SK-N-SH (cell line): ENCODE results near the gene ZNF804B. TPM values are rescaled to one million over a fixed set of nuclear protein-coding genes. Genes with fewer than 3 reads are reported as not detected.

Source experiments
- CTCF ChIA-PET: fragments of 300-600, 350-600 bp; formaldehyde crosslinking; extraction: SDS; loops from one replicate; lab custom pipeline; 2021; lab: Yijun Ruan, JAX
- POLR2A ChIA-PET: fragments of 350-600 bp; sonication (Branson Sonifier 250); formaldehyde crosslinking; extraction: SDS; loops from one replicate; lab custom pipeline; 2020; ENCODE audit warnings: antibody characterized with exemption, inconsistent platforms; lab: Yijun Ruan, JAX
- DNase-seq: peaks from one replicate; pipeline ENCODE4 v3.0.0; 2012
- H2AFZ ChIP-seq: fragments of 200-600 bp; sonication (generic); 2 replicates; pipeline ENCODE4 v1.8.1; 2016; ENCODE audit warnings: antibody characterized with exemption, mild to moderate bottlenecking, low read depth
- H3F3A ChIP-seq: fragments of 200-600 bp; sonication (generic); replicated peaks from 2 replicates; pipeline ENCODE3; 2016; ENCODE audit warnings: antibody characterized with exemption, mild to moderate bottlenecking; ENCODE audit not compliant: insufficient read depth
- H3K27ac ChIP-seq, 2 experiments: fragments of 200-500 bp in 1 of 2; fragments of 200-600 bp in 1 of 2; sonication (Bioruptor generic) in 1 of 2; sonication (generic), shearing (Covaris generic) in 1 of 2; 2 replicates each; pipeline versions ENCODE4 v1.5.1 to v1.6.1; 2014 to 2016; ENCODE audit warnings: low read depth in 2 of 2, inconsistent platforms in 1 of 2, low read length in 1 of 2, mild to moderate bottlenecking in 1 of 2, mixed read lengths in 1 of 2
- H3K27me3 ChIP-seq: fragments of 200-600 bp; sonication (generic), shearing (Covaris generic); 2 replicates; pipeline ENCODE4 v1.6.1; 2016; ENCODE audit warnings: mixed run types; ENCODE audit not compliant: insufficient read depth
- H3K36me3 ChIP-seq, 2 experiments: fragments of 200-500 bp in 1 of 2; fragments of 200-600 bp in 1 of 2; sonication (Bioruptor generic) in 1 of 2; sonication (generic) in 1 of 2; replicated peaks in 1 of 2; 2 replicates each; pipeline versions ENCODE3 to v1.5.1; 2014 to 2016; ENCODE audit warnings: low read length in 1 of 2, mild to moderate bottlenecking in 1 of 2; ENCODE audit not compliant: insufficient read depth in 2 of 2, control insufficient read depth in 1 of 2
- H3K4me1 ChIP-seq, 2 experiments: fragments of 200-500 bp in 1 of 2; fragments of 200-600 bp in 1 of 2; sonication (Bioruptor generic) in 1 of 2; sonication (generic), shearing (Covaris generic) in 1 of 2; 2 replicates each; pipeline versions ENCODE4 v1.5.1 to v1.6.1; 2014 to 2016; ENCODE audit warnings: low read depth in 1 of 2, low read length in 1 of 2, mixed run types in 1 of 2; ENCODE audit not compliant: insufficient read depth in 2 of 2, control insufficient read depth in 1 of 2
- H3K4me2 ChIP-seq: fragments of 200-600 bp; sonication (generic), shearing (Covaris generic); 2 replicates; pipeline ENCODE4 v1.6.1; 2017; ENCODE audit warnings: mixed run types
- H3K4me3 ChIP-seq, 2 experiments: fragments of 200-500 bp in 1 of 2; fragments of 200-600 bp in 1 of 2; sonication (Bioruptor generic) in 1 of 2; sonication (generic), shearing (Covaris generic) in 1 of 2; 2 replicates each; pipeline versions ENCODE4 v1.5.1 to v1.8.1; 2014 to 2016; ENCODE audit warnings: low read depth in 2 of 2, inconsistent platforms in 1 of 2, low read length in 1 of 2, mild to moderate bottlenecking in 1 of 2, mixed read lengths in 1 of 2, moderate library complexity in 1 of 2
- H3K79me2 ChIP-seq: fragments of 200-600 bp; sonication (generic); 2 replicates; pipeline ENCODE4 v1.8.1; 2017; ENCODE audit warnings: mild to moderate bottlenecking; ENCODE audit not compliant: insufficient read depth
- H3K9ac ChIP-seq: fragments of 200-600 bp; sonication (generic); 2 replicates; pipeline ENCODE4 v1.6.1; 2017; ENCODE audit warnings: mixed run types
- H3K9me2 ChIP-seq: fragments of 200-600 bp; sonication (generic); 2 replicates; pipeline ENCODE4 v1.6.1; 2017; ENCODE audit warnings: mixed run types
- H3K9me3 ChIP-seq: fragments of 200-600 bp; sonication (generic); 2 replicates; pipeline ENCODE4 v1.6.1; 2017; ENCODE audit warnings: mixed run types, mild to moderate bottlenecking, moderate library complexity
- H4K20me1 ChIP-seq: fragments of 200-600 bp; sonication (generic); 2 replicates; pipeline ENCODE4 v1.6.1; 2017; ENCODE audit warnings: mild to moderate bottlenecking, mixed run types; ENCODE audit not compliant: insufficient read depth
- CHD2 ChIP-seq: fragments of 150-350 bp; IDR thresholded peaks from 2 replicates; pipeline ENCODE4 v1.6.1; 2018; ENCODE audit warnings: low read length; ENCODE audit not compliant: partially characterized antibody
- FOSL2 ChIP-seq: IDR thresholded peaks from 2 replicates; pipeline ENCODE4 v1.4.0; 2012; ENCODE audit warnings: low read depth, mild to moderate bottlenecking, moderate library complexity, borderline replicate concordance
- FOXM1 ChIP-seq: IDR thresholded peaks from 2 replicates; pipeline ENCODE4 v1.4.0; 2012; ENCODE audit warnings: low read depth, mild to moderate bottlenecking
- GATA2 ChIP-seq: sonication (generic); formaldehyde crosslinking; IDR thresholded peaks from 2 replicates; pipeline ENCODE4 v1.5.0; 2020; ENCODE audit warnings: mild to moderate bottlenecking, missing genetic modification reagents
- JUND ChIP-seq: IDR thresholded peaks from 2 replicates; pipeline ENCODE4 v1.4.0; 2012
- MEF2A ChIP-seq: IDR thresholded peaks from 2 replicates; pipeline ENCODE4 v1.4.0; 2012; ENCODE audit warnings: low read depth, borderline replicate concordance
- SIN3A ChIP-seq: IDR thresholded peaks from 2 replicates; pipeline ENCODE4 v1.6.1; 2012; ENCODE audit warnings: low read depth, mild to moderate bottlenecking, low read length, moderate library complexity, borderline replicate concordance
- TCF12 ChIP-seq: IDR thresholded peaks from 2 replicates; pipeline ENCODE4 v1.4.0; 2012
- TEAD4 ChIP-seq: IDR thresholded peaks from 2 replicates; pipeline ENCODE4 v1.4.0; 2012; ENCODE audit warnings: mild to moderate bottlenecking, borderline replicate concordance; ENCODE audit not compliant: insufficient read depth
- polyA plus RNA-seq, 3 experiments: library from polyadenylated mRNA; depleted of rRNA; stranded (reverse); fragments of >200 nt; gene quantifications; 2 replicates each; pipeline ENCODE4 v1.2.3, GENCODE V29; 2012
- TF ChIP-seq, protein P1 (sequence below): fragments of 200-600 bp; sonication (generic); IDR thresholded peaks from 2 replicates; pipeline ENCODE4 v1.6.1; 2017; ENCODE audit warnings: antibody characterized with exemption, mild to moderate bottlenecking, moderate library complexity
- TF ChIP-seq, protein P2 (sequence below): IDR thresholded peaks from 2 replicates; pipeline ENCODE4 v1.4.0; 2012; ENCODE audit warnings: low read depth, borderline replicate concordance
- TF ChIP-seq, protein P3 (sequence below): IDR thresholded peaks from 2 replicates; pipeline ENCODE4 v1.4.0; 2012; ENCODE audit warnings: low read depth

ZNF804B gene
- polyA plus RNA-seq, 1 of the 3 experiments (the other 2 are of a cell fraction), result not detected

DNA sequence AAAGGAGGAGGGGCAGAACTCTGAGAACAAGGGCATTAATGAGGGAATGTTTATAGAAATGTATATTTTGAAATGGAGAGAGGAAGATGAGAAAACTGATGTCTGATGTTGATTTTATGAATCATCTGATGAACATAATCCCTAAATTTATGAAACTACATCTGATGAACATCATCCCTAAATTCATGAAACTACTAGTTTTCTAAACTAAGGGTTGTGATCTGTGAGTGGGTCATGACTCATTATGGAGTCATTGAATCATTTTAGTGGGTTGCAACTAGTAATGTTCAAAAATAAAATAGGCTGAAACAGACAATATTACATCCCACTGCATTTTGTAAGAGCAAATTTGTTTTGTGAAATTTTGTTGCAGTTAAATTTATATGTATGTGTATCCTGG, 478.7 kb downstream of the ZNF804B start:
- Histone ChIP-seq H3K4me3 (no peak overlapping the region), H3K36me3 (no peaks in the 10 kb centered on the region), H3K27me3 (no peaks in the 10 kb centered on the region), H3K4me1 (no peaks in the 10 kb centered on the region), H3K27ac (peak overlapping the region in 1 of 2 experiments; percentile 28; a peak in 1 of 4 replicates), H2AFZ (no peak overlapping the region), H4K20me1 (no peaks in the 10 kb centered on the region), H3F3A (no peaks in the 10 kb centered on the region), H3K79me2 (no peaks in the 10 kb centered on the region), H3K4me2 (no peak overlapping the region), H3K9me3 (no peaks in the 10 kb centered on the region), H3K9me2 (no peaks in the 10 kb centered on the region; the same call in 1 of the 2 replicates), H3K9ac (no peak overlapping the region)
- POLR2A ChIA-PET, result no interaction called here
- DNase-seq, result no peak
- TF ChIP-seq, protein P1, sequence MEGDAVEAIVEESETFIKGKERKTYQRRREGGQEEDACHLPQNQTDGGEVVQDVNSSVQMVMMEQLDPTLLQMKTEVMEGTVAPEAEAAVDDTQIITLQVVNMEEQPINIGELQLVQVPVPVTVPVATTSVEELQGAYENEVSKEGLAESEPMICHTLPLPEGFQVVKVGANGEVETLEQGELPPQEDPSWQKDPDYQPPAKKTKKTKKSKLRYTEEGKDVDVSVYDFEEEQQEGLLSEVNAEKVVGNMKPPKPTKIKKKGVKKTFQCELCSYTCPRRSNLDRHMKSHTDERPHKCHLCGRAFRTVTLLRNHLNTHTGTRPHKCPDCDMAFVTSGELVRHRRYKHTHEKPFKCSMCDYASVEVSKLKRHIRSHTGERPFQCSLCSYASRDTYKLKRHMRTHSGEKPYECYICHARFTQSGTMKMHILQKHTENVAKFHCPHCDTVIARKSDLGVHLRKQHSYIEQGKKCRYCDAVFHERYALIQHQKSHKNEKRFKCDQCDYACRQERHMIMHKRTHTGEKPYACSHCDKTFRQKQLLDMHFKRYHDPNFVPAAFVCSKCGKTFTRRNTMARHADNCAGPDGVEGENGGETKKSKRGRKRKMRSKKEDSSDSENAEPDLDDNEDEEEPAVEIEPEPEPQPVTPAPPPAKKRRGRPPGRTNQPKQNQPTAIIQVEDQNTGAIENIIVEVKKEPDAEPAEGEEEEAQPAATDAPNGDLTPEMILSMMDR, result no peak
- TF ChIP-seq FOSL2 (peak; percentile 5; the same call in 1 of the 2 replicates), CHD2 (no peak), MEF2A (no peak)
- CTCF ChIA-PET, result no interaction called here

DNA sequence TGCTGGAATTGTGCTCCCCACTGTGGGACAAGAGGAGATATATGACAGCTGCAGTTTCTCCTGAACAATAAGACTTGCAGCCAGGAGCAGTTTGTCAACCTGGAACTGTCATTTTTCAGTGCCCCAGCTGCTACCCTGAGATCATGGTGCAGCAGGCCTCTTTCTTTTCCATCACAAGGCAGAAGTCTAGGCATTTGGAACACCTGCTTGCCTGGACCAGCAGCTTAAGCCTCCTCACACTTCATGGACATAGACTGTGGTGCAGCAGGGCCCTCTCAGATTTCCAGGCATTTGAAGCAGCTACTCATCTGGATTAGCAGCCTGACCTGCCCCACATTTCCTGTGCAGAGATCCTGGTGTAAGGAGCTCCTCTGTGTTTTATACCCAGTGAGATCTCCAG, 486.7 kb downstream of the ZNF804B start:
- Histone ChIP-seq H3K4me1 (no peaks in the 10 kb centered on the region), H3K27me3 (no peaks in the 10 kb centered on the region), H3K36me3 (no peaks in the 10 kb centered on the region), H3F3A (no peaks in the 10 kb centered on the region), H2AFZ (no peak overlapping the region), H3K4me2 (no peak overlapping the region), H3K4me3 (no peak overlapping the region), H3K9me3 (0 out of 2 replicates have a peak, but pooled peaks cover 4% of the 10 kb centered on the region), H3K27ac (no peak overlapping the region), H4K20me1 (no peaks in the 10 kb centered on the region), H3K9me2 (no peaks in the 10 kb centered on the region), H3K79me2 (no peaks in the 10 kb centered on the region)
- DNase-seq, result no peak
- CTCF ChIA-PET, result no interaction called here
- POLR2A ChIA-PET, result no interaction called here
- TF ChIP-seq TEAD4, result no peak
- TF ChIP-seq, protein P2, sequence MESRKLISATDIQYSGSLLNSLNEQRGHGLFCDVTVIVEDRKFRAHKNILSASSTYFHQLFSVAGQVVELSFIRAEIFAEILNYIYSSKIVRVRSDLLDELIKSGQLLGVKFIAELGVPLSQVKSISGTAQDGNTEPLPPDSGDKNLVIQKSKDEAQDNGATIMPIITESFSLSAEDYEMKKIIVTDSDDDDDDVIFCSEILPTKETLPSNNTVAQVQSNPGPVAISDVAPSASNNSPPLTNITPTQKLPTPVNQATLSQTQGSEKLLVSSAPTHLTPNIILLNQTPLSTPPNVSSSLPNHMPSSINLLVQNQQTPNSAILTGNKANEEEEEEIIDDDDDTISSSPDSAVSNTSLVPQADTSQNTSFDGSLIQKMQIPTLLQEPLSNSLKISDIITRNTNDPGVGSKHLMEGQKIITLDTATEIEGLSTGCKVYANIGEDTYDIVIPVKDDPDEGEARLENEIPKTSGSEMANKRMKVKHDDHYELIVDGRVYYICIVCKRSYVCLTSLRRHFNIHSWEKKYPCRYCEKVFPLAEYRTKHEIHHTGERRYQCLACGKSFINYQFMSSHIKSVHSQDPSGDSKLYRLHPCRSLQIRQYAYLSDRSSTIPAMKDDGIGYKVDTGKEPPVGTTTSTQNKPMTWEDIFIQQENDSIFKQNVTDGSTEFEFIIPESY, result no peak
- TF ChIP-seq, protein P3, sequence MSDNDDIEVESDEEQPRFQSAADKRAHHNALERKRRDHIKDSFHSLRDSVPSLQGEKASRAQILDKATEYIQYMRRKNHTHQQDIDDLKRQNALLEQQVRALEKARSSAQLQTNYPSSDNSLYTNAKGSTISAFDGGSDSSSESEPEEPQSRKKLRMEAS, result no peak
- TF ChIP-seq SIN3A, result no peak
- TF ChIP-seq TCF12, result no peak
- TF ChIP-seq FOSL2, result no peak
- no peak for TF ChIP-seq GATA2 (CRISPR knock-in tag)
- TF ChIP-seq JUND, result no peak
- TF ChIP-seq FOXM1, result no peak
- TF ChIP-seq, all 33 proteins: peak for 0
- no peak overlapping the region for H3K9ac ChIP-seq
